ENCODE data around the gene CPO.
"Not testable (repeated sequence)": the region's sequence is repeated elsewhere in the genome, so short reads cannot be mapped to it uniquely, and the experiment has no call there.

CPO gene, protein sequence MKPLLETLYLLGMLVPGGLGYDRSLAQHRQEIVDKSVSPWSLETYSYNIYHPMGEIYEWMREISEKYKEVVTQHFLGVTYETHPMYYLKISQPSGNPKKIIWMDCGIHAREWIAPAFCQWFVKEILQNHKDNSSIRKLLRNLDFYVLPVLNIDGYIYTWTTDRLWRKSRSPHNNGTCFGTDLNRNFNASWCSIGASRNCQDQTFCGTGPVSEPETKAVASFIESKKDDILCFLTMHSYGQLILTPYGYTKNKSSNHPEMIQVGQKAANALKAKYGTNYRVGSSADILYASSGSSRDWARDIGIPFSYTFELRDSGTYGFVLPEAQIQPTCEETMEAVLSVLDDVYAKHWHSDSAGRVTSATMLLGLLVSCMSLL

DNA sequence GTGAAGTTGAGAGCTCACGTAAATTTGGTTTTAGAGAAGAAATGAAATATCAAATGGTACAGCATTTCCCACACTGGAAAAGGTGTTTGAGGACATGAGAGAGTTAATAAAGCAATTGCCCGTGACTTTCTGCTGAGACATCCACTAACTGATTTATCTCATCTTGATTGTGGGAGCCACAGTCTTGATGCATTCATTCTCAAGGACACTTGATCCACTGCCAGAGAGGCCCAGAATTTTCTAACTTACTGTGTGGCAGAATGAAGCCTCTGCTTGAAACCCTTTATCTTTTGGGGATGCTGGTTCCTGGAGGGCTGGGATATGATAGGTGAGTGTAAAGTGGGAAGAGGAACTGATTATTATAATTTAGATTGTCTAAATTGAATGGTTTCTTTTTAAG lies at the start of gene CPO:
Gene CPO, plus strand, starts transcription at position 179 of the 400 bp plus-strand sequence. Its CDS starts 82 bp downstream, at position 261.
- DNase-seq: peak; percentile 13

DNA sequence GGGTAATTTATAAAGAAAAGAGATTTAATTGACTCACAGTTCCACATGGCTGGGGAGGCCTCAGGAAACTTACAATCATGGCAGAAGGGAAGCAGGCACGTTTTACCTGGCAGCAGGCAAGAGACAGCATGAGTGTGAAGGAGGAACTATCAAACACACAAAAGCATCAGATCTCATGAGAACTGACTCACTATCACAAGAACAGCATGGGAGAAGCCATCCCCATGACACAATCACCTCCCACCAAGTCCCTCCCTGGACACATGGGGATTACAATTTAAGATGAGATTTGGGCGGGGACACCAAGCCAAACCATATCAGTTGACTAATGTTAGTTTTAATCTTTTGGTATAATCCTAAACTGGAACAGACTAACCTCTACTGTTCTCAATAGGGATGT lies 49.1 kb upstream of the CPO start:
- DNase-seq: no peak

DNA sequence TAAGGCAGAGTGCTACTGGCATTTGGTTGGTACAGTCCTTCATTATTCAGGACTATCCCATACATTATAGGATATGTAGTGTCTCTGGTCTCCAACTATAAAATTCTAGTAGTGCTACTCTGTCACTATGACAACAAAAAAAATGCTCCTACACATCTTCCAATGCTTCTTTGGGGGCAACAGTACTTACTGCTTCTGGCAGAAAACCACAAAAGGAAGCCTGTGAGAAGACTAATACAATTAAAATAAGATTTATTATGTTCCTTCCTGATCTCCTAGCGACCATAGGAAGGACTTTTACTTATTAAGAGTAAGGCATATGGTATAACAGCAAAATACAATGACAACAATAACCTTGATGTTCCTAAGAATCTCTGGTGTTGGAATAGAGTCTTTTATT lies 48.4 kb upstream of the CPO start:
- DNase-seq: peak; percentile 73

DNA sequence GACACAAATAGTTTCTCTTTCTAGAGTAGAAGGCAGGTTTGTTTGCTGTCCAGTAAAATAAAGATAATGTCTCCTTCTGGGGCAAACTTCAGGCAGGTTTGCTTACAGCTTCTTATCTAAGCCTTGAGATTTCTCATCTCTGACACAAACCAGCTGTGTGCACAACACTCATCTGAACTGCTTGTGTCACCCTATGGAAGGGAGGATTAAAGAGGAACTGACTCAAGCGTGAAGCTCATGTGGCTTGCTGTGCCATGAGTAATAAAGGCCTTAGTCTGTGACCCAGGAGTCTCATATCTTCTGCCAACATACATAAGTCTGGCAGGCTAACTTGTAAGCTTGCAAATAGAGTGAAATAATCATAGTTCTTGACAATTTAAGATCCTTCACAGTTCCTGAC lies 24.2 kb upstream of the CPO start:
- DNase-seq: peak; percentile 85

DNA sequence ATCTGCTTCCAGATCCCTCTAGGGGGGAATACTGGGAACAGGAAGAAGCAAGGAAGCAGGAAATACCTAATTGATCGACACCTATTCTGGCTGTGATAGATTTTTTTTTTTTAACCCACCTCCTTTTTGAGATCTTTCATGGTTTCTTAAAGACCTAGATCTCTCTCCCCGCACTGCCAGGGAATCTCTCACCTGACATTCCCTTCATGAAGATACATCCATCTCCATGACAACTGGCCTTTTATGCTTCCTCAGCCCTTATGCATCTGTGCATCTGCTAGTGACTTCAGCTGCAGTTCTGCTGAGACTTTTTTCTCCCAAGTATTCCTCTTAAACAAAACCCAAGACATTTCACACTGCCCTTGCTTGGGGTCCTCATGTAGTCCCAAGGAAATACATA lies 21.1 kb upstream of the CPO start:
- no peak for DNase-seq

DNA sequence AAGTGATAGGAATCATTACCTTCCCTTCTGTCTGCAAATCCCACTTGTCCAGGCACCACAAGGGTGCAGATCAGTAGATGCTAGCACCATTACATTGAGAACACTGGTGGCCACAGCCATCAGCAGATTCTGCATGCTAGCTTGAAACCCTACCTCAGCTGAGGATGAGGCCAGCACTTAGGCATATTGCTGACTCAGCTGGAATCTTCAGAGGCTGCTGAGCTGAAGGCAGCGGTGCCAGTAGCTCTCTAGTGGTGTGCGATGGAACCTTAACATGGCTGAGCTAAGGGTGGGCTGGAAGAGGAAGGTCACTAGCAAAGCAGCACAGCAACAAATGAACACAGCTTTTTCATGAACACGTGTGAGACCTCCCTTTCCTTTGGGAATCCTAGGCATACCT lies 19.0 kb upstream of the CPO start:
- peak; percentile 26 for DNase-seq

DNA sequence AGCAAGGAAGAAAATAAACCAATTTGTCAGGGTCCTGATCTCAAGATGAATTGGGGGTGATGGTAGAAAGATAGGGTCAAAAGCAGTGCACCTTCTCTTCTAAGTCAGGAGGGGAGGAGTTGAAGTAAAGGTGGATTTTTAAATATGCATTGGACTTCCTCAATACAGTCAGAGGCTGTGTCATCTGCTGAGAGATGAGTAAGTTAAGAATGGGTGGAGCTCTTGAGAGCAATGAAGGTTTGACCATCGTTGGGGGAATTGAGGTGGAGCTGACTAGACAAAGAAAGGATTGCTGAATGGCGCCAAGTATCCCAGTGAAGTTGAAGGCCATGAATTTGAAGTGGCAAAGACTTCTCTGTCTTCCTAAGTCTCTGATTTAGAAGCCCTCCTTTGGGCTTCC lies 18.4 kb upstream of the CPO start:
- peak; percentile 60 for DNase-seq

DNA sequence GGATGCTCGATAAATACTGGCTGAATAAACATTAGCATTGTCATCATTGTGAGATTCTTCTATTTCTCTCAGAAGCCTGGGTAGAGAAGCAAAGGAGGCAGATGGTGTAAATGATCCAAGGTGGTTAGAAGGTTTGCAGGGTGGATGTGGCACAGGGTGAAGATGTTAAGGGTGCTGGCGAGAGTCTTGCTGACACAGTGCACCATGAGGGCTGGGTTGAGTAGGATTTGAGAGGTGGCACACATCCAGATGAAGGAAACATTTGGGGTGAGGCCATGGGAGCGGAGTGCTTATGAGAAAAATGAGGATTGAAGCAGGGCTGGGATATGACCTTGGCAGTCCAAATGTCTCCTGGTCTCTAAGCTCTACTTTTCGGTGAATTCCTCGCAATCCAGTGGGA lies 17.8 kb upstream of the CPO start:
- no peak for DNase-seq

DNA sequence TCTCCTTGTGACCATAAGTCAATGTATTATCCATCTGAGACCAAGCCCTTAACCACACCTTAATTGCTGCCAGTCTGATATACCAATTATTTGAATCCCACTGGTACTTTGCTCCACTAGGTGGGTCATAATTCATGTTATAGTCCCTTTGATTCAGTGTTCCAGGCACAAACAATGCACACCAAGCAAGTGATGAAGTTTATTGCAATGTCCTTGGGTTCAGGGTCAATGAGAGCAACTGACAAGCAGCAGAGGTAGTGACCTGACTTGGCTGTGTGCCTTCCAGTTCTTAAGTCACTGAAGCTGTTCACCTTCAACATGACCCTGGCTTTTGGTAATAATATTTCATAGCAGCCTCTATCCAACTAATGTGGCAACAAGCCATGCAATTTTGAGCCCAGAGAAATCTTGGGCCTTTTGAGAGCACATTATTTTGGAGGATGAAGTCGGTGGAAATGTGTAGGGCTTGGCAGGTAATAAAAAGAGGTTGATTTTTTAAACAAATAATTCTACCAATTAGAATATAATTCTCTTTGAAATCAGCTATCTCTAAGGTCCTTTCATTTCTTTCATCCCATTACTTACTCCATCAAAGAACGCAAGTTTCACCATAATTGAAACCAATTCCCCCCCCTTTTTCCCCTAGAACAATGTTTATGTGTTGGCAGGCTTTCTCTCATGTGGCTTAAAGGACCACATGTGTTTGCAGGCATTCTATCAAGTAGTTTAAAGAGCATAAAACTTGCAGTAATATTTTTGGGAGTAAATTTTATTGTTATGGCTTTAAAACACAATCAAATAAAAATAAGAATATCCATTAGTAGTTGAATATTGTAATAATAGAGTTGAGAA lies 3.1 kb upstream of the CPO start:
- no peak for DNase-seq

DNA sequence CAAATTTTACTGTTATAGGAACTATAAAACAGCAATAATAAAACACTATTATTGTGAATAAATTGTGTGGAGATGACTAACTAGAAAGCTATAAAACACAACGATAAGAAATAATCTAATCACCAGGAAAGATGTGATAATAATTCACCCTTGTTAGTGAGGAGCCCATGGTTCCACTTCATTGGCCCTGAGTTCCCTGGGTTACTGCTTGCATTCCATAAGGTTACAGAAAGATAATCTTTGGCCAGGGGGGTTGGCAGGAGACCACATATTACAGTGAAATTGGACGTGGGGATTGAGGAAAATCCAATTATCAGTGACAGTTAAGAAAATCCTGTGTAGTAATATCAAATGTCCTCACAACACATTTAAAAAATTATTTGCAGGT lies 2.5 kb upstream of the CPO start:
- no peak for DNase-seq

DNA sequence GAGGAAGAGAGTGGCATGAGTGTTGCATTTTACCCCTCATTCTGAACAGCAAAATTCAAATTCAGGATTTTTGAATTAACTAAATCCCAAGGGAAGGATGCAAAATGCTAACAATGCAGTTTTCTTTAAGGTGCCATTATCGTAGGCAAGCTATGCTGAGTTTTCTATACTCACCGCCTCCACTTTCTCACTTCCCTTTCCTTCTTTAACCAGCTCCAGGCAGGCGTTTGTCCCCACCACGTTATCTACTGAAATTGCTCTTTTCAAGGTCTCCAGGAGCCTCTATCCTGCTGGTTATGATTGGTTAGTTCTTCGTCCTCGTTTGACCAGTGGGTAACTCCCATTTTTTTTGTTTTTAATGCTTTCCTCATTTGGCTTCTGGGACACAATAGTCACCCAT lies 1.8 kb upstream of the CPO start:
- no peak for DNase-seq

DNA sequence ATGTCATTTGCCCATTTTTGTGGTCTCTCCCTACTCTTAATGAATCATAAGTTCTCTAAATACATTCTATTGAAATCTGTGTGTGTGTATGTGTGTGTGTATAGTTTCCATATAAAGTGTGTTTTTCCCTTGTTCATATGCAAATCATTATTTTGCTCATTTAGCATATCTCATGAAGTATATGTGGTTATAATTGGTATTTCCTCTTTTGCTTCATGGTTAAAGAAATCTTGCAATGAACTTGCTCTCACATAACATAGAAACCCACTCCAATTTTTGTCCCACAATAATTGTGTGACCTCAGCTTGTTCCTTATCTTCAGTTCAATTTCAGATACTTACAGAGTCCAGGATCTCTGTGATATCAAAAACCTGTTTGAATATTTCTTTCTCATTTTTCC lies 1.2 kb downstream of the CPO start:
- peak; percentile 33 for DNase-seq

DNA sequence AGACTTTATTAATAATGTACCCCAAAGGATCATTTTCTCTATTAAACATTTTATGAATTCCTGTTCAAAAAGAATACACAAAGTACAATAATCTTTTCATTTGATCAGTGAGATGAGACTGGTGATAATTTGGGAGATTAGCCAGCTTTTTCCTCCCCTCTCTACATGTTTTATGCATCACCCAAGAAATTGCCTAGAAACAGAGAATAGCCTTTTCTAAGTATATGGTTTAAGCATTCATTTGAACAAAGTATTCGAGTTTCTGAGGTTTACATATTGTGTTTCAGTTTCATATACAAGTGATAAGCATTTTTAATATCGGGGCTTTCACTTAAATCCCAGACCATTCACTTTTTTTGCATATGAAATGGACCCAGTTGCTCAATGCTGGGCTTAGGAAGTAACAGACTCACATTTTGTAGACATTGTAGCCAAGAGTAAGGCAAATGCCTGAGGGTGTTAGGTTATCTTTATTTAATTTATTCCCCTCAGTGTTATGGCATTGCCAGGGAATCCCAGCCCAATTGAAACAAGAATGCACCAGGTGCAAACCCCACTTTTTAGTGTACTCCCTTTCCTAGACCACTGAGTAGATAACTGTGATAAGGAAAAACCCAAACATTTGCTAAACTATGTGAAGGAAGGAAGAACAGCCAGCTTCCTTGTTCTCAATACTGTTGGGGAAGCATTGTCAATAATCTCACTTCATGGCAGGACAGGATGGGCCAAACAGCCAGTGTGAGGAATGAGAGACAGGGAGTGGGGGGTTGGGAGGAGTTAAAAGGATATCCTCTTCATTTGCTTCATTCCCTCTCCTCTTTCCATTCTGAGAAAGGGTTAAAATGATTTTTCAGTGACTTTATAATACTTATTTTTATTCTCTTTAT lies 3.5 kb downstream of the CPO start:
- no peak for DNase-seq

DNA sequence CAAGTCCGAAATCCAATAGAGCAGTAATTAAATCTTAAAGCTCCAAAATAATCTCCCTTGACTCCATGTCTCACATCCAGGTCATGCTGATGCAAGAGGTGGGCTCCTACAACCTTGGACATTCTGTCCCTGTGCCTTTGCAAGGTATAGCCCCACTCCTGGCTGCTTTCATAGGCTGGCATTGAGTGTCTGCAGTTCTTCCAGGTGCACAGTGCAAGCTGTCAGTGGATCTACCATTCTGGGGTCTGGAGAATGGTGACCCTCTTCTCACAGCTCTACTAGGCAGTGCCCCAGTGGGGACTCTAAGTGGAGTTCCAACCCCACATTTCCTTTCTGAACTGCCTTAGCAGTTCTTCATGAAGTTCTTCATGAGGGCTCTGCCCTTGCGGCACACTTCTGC lies 14.1 kb downstream of the CPO start:
- not testable (repeated sequence) for DNase-seq

DNA sequence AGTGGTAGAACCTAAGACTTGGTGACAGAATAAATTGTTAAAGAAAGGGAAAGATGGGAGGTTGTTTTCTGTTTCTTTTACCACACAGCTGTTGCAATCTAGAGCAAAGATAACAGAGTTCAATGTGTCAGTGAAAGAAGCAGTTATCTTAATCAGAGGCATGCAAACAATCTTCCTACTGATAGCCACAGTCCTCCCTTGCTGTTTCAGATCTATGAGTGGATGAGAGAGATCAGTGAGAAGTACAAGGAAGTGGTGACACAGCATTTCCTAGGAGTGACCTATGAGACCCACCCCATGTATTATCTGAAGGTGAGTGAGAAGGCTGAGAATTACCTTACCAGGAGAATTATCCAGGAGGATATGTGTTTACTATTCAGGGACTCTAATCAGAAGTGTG lies 15.9 kb downstream of the CPO start:
- peak; percentile 73 for DNase-seq

DNA sequence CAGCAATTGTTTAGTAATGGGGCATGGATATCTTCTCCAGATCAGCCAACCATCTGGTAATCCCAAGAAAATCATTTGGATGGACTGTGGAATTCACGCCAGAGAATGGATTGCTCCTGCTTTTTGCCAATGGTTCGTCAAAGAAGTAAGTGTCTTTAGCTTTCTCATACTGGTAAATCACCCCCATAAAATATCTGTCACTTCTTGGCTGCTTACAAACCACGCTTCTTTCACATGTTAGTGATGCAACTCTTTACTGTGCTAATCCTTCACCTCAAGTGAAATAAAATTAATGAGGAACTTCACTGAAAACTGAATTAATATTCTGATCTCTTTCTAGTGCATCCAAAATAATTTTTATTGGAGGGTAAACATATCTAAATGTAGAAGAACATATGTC lies 18.9 kb downstream of the CPO start:
- DNase-seq: peak; percentile 60

DNA sequence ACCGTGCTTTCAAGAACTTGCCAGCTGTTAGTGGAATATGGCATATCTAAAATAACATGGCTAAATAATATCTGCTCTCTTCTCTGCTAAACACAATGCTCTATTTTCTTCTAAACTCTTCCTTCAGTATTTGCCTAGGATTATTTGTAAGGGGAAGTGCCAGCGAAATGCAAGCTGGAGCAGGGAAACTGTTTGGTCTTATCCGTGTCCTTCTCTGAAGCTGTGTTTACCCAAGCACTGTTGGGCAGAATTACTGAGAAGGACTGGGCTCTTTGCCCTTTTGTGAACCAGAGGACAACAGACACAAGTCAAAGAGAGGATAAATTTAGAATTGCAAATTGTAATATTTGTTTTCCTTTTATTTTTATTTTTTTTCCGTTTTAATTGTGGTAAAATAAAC lies 23.6 kb downstream of the CPO start:
- no peak for DNase-seq

DNA sequence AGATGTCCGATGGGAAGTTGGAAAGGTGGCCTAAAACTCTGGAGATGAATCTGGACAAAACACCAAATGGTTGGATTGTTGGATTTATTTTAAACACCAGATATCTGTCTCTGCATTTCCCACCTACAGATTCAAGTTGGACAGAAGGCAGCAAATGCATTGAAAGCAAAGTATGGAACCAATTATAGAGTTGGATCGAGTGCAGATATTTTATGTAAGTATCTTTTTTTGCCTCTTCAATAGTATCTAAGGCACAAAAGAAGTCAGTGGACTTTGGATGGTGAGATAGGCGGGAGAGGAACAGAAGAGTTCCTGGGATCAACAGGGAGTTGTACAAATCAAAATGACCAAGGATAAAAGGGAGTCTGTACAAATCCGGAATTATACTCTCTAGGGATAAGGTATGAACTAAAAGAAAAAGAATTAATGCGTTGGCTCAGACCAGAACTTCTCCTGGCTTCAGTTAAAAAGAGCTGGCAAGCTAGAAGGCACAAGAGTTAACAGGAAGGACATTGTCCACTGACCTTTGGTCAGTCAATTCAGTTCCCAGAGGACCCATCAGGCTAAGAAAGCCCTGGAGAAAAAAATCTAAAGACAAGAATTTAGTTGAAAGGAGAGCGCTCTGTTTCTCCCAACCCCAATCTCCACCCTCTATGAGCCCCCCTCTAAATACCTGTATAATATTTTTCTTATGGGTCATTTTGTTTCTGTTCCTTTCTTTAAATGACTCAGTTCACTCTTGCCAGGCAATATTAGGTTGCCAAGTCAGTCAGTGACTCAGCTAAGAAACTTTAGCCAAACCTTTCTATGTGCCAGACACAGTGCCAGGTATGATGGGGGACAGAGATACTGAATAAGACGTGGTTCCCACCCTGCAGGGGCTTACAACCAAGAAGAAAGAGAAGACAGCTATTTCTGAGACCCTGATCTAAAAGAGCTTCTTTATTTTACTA lies 29.1 kb downstream of the CPO start:
- DNase-seq: no peak

DNA sequence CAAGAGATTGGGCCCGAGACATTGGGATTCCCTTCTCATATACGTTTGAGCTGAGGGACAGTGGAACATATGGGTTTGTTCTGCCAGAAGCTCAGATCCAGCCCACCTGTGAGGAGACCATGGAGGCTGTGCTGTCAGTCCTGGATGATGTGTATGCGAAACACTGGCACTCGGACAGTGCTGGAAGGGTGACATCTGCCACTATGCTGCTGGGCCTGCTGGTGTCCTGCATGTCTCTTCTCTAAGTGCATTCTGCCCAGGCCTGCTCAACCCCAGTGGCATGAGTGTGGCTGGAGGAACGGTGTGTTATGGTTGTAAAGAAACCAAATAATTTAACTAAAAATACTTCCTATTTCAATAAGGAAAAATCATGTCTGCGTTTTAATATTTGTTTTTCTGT lies 29.9 kb downstream of the CPO start:
- DNase-seq: no peak

DNA sequence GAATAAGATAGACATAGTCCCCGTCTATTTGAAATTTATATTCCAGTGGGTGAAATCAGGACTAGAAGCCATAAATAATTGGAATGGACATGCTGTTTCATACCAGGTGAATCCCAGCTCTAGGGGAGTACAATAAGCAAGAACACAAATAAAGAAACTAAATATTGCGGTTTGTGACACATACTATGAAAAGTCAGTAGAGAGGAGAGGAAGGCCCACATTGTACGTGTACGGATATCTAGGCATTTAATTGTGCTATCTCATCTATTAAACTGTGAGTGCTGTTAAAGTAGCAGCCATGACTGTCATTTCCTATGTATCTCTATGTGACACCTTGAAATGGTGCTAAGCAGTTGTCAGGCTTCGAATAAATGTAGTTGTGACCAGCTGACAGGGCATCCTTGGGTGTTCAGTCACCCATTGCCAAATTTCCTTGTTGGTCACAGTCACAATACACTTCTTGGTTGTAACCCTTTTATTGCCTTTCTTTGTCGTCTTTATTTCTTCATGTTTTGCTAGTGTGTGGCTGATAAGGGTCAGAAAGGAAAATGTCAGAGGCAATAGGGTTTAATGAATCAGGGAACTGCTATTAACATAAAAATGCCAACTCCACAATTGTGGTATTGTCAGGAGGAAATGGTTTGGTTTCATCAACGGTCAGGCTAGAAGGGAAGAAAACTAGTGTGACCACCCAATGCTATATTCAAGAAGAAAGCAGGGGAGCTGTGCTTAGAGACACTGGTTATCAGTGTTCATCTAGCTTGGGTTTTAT lies 31.5 kb downstream of the CPO start:
- DNase-seq: peak; percentile 68

DNA sequence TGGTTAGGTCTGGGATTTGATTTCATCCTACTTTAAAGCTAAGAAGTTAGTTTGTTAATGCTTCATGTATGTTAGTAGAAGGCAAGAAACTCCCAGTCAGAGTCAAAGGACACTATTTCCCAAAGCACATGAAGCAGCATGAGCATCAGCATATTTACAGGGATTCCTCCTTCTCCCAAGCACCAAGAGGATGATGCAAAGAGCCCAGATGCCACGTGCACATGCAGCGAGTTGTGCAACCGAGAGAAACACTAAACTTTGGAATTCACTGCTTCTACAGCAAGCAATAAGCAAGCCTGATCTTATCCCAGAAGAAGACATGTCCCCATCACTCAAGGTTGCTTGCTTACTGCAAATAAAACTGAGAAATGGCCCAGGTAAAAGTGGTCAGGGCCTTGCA lies 32.5 kb downstream of the CPO start:
- DNase-seq: no peak
